ENCODE results near the gene FCHSD2. TPM values are rescaled to one million over a fixed set of nuclear protein-coding genes. Genes with fewer than 3 reads are reported as not detected.

Gene FCHSD2
- total and polyA plus RNA-seq, 2 of the 13 experiments (the other 11 are each of a cell fraction or from before 2014, with no cell fraction given) = 20.5 to 24.8 TPM

DNA sequence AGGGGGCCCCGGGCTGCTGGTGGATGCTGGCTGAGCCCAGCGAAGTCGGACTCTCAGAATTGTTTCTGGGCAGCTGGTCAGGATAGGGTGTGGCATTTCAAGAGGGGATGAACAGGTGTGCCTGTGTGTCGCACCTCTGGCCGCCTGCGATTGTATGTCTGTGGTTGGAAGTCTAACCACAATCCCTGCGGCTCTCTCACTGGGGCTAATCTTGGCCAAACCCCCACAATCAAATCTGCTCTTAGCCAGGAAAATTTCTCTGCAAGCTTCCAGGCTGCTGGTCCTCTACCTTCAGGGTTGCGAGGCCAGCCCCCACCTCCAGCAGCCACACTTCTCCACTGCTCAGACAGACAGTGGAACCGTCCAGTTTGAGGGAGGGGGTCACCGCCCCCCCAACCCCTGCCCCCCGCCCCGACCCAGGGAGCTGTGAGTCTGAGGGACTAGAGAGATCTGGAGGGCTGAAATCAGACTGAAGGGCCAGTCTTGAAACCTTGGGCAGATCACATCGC lies 327.0 kb downstream of the FCHSD2 start:
- in situ Hi-C loops (cut with HindIII; ENCODE audit: extremely low pct_ligation_motif_present, low pct_unique_long_range_greater_than_20kb) (no loop called here), intact Hi-C loops (cut with micrococcal nuclease; ENCODE audit: unreplicated experiment) (no loop called here)
- Histone ChIP-seq H3K4me2 (ENCODE audit: low read depth, low read length) (peak overlapping the region; percentile 99), H3K27me3 (ENCODE audit: control insufficient read depth in 1 of 2, insufficient read depth in 2 of 2, low read length in 2 of 2) (no peaks in the 10 kb centered on the region; a peak in 1 of 5 replicates), H3K4me3 (replicated peaks in 1 of 3; ENCODE audit: insufficient read depth in 1 of 3, low read depth in 2 of 3, low read length in 3 of 3) (peak overlapping the region; percentile 73 to 90 (median 82)), H2AFZ (ENCODE audit: low read length) (no peak overlapping the region), H3K79me2 (ENCODE audit: insufficient read depth, low read length) (peaks cover 20% of the 10 kb centered on the region), H3K9ac (ENCODE audit: insufficient read depth, low read depth, low read length) (peak overlapping the region; percentile 91), H3K36me3 (replicated peaks in 1 of 2; ENCODE audit: control insufficient read depth in 1 of 2, insufficient read depth in 2 of 2, low read length in 2 of 2) (peaks cover 0 to 2% of the 10 kb centered on the region in 2 experiments; a peak in 2 of 5 replicates), H3K9me3 (ENCODE audit: low read length) (no peaks in the 10 kb centered on the region), H3K4me1 (ENCODE audit: insufficient read depth, low read length) (peaks cover 37% of the 10 kb centered on the region), H3K27ac (ENCODE audit: extremely low read length, insufficient read depth, low read length) (no peak overlapping the region), H4K20me1 (ENCODE audit: insufficient read depth, low read length) (no peaks in the 10 kb centered on the region)
- no peak for ATAC-seq
- DNase-seq (ENCODE audit: low spot score) = no peak
- BruUV-seq (replicated peaks) = no TSS peak
- WGBS (ENCODE audit: low lambda C conversion rate) = 24% methylated on average over 4 of the region's 13 CpGs
- POLR2A ChIA-PET = interaction anchor here (0.6 to 1.5 kb wide), 2 partner anchors 14 to 32 kb away, joined by 3 read pairs; no protein-coding TSS in a partner anchor
- TF ChIP-seq KLF16 (CRISPR knock-in tag; IDR thresholded peaks at IDR 0.05) = no peak
- no peak for TF ChIP-seq HDAC1 (CRISPR knock-in tag; IDR thresholded peaks at IDR 0.05)
- 0 out of 2 replicates have a peak, but pooled peaks have one; percentile 24 for TF ChIP-seq PCBP1 (IDR thresholded peaks at IDR 0.05; ENCODE audit: borderline replicate concordance, low read depth, low read length)
- no peak for TF ChIP-seq ATF7 (IDR thresholded peaks at IDR 0.05)
- no peak for TF ChIP-seq ATF7 (CRISPR knock-in tag; IDR thresholded peaks at IDR 0.05)
- TF ChIP-seq, protein P1, sequence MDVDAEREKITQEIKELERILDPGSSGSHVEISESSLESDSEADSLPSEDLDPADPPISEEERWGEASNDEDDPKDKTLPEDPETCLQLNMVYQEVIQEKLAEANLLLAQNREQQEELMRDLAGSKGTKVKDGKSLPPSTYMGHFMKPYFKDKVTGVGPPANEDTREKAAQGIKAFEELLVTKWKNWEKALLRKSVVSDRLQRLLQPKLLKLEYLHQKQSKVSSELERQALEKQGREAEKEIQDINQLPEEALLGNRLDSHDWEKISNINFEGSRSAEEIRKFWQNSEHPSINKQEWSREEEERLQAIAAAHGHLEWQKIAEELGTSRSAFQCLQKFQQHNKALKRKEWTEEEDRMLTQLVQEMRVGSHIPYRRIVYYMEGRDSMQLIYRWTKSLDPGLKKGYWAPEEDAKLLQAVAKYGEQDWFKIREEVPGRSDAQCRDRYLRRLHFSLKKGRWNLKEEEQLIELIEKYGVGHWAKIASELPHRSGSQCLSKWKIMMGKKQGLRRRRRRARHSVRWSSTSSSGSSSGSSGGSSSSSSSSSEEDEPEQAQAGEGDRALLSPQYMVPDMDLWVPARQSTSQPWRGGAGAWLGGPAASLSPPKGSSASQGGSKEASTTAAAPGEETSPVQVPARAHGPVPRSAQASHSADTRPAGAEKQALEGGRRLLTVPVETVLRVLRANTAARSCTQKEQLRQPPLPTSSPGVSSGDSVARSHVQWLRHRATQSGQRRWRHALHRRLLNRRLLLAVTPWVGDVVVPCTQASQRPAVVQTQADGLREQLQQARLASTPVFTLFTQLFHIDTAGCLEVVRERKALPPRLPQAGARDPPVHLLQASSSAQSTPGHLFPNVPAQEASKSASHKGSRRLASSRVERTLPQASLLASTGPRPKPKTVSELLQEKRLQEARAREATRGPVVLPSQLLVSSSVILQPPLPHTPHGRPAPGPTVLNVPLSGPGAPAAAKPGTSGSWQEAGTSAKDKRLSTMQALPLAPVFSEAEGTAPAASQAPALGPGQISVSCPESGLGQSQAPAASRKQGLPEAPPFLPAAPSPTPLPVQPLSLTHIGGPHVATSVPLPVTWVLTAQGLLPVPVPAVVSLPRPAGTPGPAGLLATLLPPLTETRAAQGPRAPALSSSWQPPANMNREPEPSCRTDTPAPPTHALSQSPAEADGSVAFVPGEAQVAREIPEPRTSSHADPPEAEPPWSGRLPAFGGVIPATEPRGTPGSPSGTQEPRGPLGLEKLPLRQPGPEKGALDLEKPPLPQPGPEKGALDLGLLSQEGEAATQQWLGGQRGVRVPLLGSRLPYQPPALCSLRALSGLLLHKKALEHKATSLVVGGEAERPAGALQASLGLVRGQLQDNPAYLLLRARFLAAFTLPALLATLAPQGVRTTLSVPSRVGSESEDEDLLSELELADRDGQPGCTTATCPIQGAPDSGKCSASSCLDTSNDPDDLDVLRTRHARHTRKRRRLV (CRISPR knock-in tag; IDR thresholded peaks at IDR 0.05) = no peak
- TF ChIP-seq, protein P2, sequence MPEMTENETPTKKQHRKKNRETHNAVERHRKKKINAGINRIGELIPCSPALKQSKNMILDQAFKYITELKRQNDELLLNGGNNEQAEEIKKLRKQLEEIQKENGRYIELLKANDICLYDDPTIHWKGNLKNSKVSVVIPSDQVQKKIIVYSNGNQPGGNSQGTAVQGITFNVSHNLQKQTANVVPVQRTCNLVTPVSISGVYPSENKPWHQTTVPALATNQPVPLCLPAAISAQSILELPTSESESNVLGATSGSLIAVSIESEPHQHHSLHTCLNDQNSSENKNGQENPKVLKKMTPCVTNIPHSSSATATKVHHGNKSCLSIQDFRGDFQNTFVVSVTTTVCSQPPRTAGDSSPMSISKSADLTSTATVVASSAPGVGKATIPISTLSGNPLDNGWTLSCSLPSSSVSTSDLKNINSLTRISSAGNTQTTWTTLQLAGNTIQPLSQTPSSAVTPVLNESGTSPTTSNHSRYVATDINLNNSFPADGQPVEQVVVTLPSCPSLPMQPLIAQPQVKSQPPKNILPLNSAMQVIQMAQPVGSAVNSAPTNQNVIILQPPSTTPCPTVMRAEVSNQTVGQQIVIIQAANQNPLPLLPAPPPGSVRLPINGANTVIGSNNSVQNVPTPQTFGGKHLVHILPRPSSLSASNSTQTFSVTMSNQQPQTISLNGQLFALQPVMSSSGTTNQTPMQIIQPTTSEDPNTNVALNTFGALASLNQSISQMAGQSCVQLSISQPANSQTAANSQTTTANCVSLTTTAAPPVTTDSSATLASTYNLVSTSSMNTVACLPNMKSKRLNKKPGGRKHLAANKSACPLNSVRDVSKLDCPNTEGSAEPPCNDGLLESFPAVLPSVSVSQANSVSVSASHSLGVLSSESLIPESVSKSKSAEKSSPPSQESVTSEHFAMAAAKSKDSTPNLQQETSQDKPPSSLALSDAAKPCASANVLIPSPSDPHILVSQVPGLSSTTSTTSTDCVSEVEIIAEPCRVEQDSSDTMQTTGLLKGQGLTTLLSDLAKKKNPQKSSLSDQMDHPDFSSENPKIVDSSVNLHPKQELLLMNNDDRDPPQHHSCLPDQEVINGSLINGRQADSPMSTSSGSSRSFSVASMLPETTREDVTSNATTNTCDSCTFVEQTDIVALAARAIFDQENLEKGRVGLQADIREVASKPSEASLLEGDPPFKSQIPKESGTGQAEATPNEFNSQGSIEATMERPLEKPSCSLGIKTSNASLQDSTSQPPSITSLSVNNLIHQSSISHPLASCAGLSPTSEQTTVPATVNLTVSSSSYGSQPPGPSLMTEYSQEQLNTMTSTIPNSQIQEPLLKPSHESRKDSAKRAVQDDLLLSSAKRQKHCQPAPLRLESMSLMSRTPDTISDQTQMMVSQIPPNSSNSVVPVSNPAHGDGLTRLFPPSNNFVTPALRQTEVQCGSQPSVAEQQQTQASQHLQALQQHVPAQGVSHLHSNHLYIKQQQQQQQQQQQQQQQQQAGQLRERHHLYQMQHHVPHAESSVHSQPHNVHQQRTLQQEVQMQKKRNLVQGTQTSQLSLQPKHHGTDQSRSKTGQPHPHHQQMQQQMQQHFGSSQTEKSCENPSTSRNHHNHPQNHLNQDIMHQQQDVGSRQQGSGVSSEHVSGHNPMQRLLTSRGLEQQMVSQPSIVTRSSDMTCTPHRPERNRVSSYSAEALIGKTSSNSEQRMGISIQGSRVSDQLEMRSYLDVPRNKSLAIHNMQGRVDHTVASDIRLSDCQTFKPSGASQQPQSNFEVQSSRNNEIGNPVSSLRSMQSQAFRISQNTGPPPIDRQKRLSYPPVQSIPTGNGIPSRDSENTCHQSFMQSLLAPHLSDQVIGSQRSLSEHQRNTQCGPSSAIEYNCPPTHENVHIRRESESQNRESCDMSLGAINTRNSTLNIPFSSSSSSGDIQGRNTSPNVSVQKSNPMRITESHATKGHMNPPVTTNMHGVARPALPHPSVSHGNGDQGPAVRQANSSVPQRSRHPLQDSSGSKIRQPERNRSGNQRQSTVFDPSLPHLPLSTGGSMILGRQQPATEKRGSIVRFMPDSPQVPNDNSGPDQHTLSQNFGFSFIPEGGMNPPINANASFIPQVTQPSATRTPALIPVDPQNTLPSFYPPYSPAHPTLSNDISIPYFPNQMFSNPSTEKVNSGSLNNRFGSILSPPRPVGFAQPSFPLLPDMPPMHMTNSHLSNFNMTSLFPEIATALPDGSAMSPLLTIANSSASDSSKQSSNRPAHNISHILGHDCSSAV (CRISPR knock-in tag; IDR thresholded peaks at IDR 0.05; ENCODE audit: borderline replicate concordance) = no peak
- TF ChIP-seq SYNCRIP (IDR thresholded peaks at IDR 0.05; ENCODE audit: insufficient read depth, low read depth, low read length) = no peak
- FAIRE-seq = no peak
- CTCF ChIA-PET (ENCODE audit: low intra/inter-chr PET ratio, low total read pairs) = interaction anchor here (3.6 kb wide), 1 partner anchor 90 kb away, joined by 25 read pairs; no protein-coding TSS in a partner anchor
